Measurements from ENCODE around the gene RFESD.
A peak's percentile ranks its signal among the peaks of the same experiment; 100 is the strongest.

RFESD gene

DNA sequence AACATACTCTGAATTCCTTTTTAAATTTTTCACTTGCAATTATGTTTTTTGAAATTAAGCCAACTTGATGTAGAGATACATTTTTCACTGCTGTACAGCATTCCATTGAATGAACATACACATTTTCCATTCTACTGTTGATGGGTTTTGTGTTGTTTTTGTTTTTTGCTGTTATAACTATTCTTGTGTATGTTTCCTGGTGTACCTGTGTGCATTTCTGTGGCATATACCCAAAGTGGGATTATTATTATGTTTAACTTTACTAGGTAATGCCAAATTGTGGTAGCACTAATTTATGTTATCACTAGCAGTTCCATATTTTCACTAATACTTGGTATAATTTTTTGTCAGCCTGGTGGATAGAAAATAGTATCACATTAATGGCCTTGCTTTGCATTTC is 2.7 kb downstream of the RFESD start:
- DNase-seq (ENCODE audit: insufficient read length) (no peak), FAIRE-seq (no peak)
- TF ChIP-seq POLR2AphosphoS5 (IDR thresholded peaks at IDR 0.05; ENCODE audit: low read depth, low read length), result no peak
- TF ChIP-seq POLR2A (IDR thresholded peaks at IDR 0.05; ENCODE audit: low read depth, low read length), result no peak
- no peak for TF ChIP-seq TAF1 (IDR thresholded peaks at IDR 0.05; ENCODE audit: borderline replicate concordance, low read depth, low read length)

GRCh38 chr5:95649842-95650620 is 3.5 kb downstream of the RFESD start:
- FAIRE-seq (no peak), DNase-seq (ENCODE audit: insufficient read length) (no peak)
- TF ChIP-seq POLR2AphosphoS5 (IDR thresholded peaks at IDR 0.05; ENCODE audit: low read depth, low read length), result no peak
- no peak for TF ChIP-seq TAF1 (IDR thresholded peaks at IDR 0.05; ENCODE audit: borderline replicate concordance, low read depth, low read length)

GRCh38 chr5:95652849-95653248 is 6.3 kb downstream of the RFESD start:
- no peak for TF ChIP-seq POLR2A (IDR thresholded peaks at IDR 0.05; ENCODE audit: low read depth, low read length)
- no peak for TF ChIP-seq POLR2AphosphoS5 (IDR thresholded peaks at IDR 0.05; ENCODE audit: low read depth, low read length)
- no peak for TF ChIP-seq TAF1 (IDR thresholded peaks at IDR 0.05; ENCODE audit: borderline replicate concordance, low read depth, low read length)
- no peak for DNase-seq (ENCODE audit: insufficient read length)
- no peak for FAIRE-seq

DNA sequence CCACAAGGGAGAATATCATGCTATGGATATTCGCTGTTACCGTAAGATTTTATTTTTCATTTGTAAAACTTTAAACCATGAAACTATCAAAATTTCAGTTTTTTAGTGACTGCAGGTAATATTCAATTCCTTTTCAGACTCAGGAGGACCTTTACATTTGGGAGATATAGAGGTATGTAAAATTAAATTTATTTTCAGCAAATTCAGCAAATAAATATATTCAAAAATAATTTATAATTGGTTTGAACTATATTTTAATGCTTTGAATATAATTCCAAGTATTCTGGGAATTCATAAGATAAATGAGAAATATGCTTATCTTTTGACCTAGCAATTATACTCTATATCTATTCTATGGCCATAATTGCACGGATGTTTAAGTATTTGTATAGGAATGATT is 7.6 kb downstream of the RFESD start:
- TF ChIP-seq POLR2A (IDR thresholded peaks at IDR 0.05; ENCODE audit: low read depth, low read length) (no peak), POLR2AphosphoS5 (IDR thresholded peaks at IDR 0.05; ENCODE audit: low read depth, low read length) (no peak), TAF1 (IDR thresholded peaks at IDR 0.05; ENCODE audit: borderline replicate concordance, low read depth, low read length) (no peak)
- FAIRE-seq (no peak), DNase-seq (ENCODE audit: insufficient read length) (no peak)

- TF ChIP-seq TAF1 (IDR thresholded peaks at IDR 0.05; ENCODE audit: borderline replicate concordance, low read depth, low read length) (no peak), POLR2AphosphoS5 (IDR thresholded peaks at IDR 0.05; ENCODE audit: low read depth, low read length) (no peak), POLR2A (IDR thresholded peaks at IDR 0.05; ENCODE audit: low read depth, low read length) (no peak)
- FAIRE-seq, result no peak
- DNase-seq (ENCODE audit: insufficient read length), result no peak
Measured at GRCh38 chr5:95655575-95655974, 9.0 kb downstream of the RFESD start.

- no peak for FAIRE-seq
- DNase-seq (ENCODE audit: insufficient read length), result no peak
- no peak for TF ChIP-seq POLR2A (IDR thresholded peaks at IDR 0.05; ENCODE audit: low read depth, low read length)
- TF ChIP-seq TAF1 (IDR thresholded peaks at IDR 0.05; ENCODE audit: borderline replicate concordance, low read depth, low read length), result no peak
- TF ChIP-seq POLR2AphosphoS5 (IDR thresholded peaks at IDR 0.05; ENCODE audit: low read depth, low read length), result no peak
Measured at GRCh38 chr5:95660060-95660459, 13.5 kb downstream of the RFESD start.

- DNase-seq (ENCODE audit: insufficient read length) (no peak), FAIRE-seq (no peak)
- TF ChIP-seq POLR2AphosphoS5 (IDR thresholded peaks at IDR 0.05; ENCODE audit: low read depth, low read length) (no peak), POLR2A (IDR thresholded peaks at IDR 0.05; ENCODE audit: low read depth, low read length) (no peak), TAF1 (IDR thresholded peaks at IDR 0.05; ENCODE audit: borderline replicate concordance, low read depth, low read length) (no peak)
Measured at GRCh38 chr5:95662946-95663345, 16.4 kb downstream of the RFESD start.

GRCh38 chr5:95664204-95664786 is 17.7 kb downstream of the RFESD start:
- TF ChIP-seq POLR2AphosphoS5 (IDR thresholded peaks at IDR 0.05; ENCODE audit: low read depth, low read length) (no peak), POLR2A (IDR thresholded peaks at IDR 0.05; ENCODE audit: low read depth, low read length) (no peak), TAF1 (IDR thresholded peaks at IDR 0.05; ENCODE audit: borderline replicate concordance, low read depth, low read length) (no peak)
- no peak for DNase-seq (ENCODE audit: insufficient read length)
- FAIRE-seq, result peak; percentile 83

DNA sequence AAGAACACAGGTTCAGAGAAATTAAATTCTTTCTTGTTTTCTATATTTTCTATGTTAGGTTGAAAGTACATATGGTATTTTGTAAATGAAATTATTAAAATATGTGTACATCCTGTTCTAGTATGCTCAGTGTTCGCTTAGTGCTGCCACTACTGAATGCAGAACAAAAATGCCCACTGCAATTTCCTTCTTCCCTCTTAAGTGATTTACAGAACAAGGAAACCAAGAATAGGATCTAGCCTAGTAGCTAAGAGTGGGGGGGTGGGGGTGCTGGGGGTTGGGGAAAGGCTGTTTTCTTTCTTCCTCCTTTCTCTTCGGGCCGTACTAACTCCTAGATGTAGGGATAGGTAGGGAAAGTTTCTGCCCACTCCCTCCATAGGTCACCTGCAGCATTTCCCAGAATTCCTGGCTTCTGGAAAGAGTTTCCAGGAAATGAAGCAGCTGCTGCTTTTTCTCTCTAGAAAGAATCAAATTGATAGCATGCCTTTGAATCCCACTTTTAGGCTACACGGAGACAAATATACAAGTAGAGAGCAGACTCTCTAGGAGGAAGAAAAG is 20.6 kb downstream of the RFESD start:
- no peak for FAIRE-seq
- no peak for TF ChIP-seq POLR2AphosphoS5 (IDR thresholded peaks at IDR 0.05; ENCODE audit: low read depth, low read length)
- no peak for TF ChIP-seq TAF1 (IDR thresholded peaks at IDR 0.05; ENCODE audit: borderline replicate concordance, low read depth, low read length)
- no peak for TF ChIP-seq POLR2A (IDR thresholded peaks at IDR 0.05; ENCODE audit: low read depth, low read length)

GRCh38 chr5:95667678-95668077 is 21.1 kb downstream of the RFESD start:
- TF ChIP-seq POLR2A (IDR thresholded peaks at IDR 0.05; ENCODE audit: low read depth, low read length) (no peak), TAF1 (IDR thresholded peaks at IDR 0.05; ENCODE audit: borderline replicate concordance, low read depth, low read length) (no peak), POLR2AphosphoS5 (IDR thresholded peaks at IDR 0.05; ENCODE audit: low read depth, low read length) (no peak)
- no peak for FAIRE-seq
- no peak for DNase-seq (ENCODE audit: insufficient read length)

More for the DNA sequence above, 20.6 kb downstream of the RFESD start:
- DNase-seq (ENCODE audit: insufficient read length), result no peak

DNA sequence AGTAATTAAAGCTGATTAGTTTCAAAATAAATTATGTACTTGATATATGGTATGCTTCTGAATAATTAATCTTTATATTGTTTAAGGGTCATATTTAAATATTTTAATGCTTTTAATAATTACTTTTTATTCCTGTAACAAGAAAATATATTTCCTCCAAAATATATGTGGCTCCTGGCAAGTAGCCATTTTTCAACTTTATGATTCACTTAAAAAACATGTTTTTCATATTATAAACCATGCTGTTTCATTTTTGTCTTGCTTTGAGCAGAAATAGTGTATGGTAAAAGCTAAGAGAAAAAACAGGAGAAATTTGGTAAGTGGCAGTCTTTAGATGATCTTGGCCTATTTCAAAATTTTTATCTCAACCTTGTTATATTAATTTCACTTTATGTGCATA is 21.6 kb downstream of the RFESD start:
- FAIRE-seq, result no peak
- DNase-seq (ENCODE audit: insufficient read length), result no peak
- TF ChIP-seq POLR2AphosphoS5 (IDR thresholded peaks at IDR 0.05; ENCODE audit: low read depth, low read length), result no peak
- TF ChIP-seq TAF1 (IDR thresholded peaks at IDR 0.05; ENCODE audit: borderline replicate concordance, low read depth, low read length), result no peak
- no peak for TF ChIP-seq POLR2A (IDR thresholded peaks at IDR 0.05; ENCODE audit: low read depth, low read length)

- no peak for FAIRE-seq
Measured at GRCh38 chr5:95668728-95669127, 22.2 kb downstream of the RFESD start.

More at GRCh38 chr5:95668728-95669127, 22.2 kb downstream of the RFESD start:
- no peak for DNase-seq (ENCODE audit: insufficient read length)
- TF ChIP-seq POLR2AphosphoS5 (IDR thresholded peaks at IDR 0.05; ENCODE audit: low read depth, low read length) (no peak), POLR2A (IDR thresholded peaks at IDR 0.05; ENCODE audit: low read depth, low read length) (no peak), TAF1 (IDR thresholded peaks at IDR 0.05; ENCODE audit: borderline replicate concordance, low read depth, low read length) (no peak)
